ENCODE data around the gene FUBP3.

DNA sequence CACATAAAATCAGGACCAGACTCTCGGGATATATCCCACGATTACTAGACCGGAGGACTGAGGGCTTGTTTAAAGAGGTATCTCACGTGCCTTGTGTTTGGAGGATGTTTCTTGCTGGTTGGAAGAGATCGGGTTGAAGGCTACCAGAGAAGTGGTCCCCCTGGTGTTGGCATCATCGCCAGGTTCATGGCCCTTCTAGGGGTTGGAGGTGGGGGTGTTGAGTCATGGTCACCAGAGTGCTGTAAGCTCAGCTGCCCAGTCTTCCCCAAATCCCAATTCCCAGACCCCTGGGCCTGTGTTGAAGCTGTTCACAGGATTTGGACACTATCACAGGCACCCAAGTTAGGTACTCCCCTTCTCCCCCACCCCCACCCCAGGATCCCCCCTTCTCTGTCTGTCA lies 55.9 kb downstream of the FUBP3 start:
- TF ChIP-seq, protein P1, sequence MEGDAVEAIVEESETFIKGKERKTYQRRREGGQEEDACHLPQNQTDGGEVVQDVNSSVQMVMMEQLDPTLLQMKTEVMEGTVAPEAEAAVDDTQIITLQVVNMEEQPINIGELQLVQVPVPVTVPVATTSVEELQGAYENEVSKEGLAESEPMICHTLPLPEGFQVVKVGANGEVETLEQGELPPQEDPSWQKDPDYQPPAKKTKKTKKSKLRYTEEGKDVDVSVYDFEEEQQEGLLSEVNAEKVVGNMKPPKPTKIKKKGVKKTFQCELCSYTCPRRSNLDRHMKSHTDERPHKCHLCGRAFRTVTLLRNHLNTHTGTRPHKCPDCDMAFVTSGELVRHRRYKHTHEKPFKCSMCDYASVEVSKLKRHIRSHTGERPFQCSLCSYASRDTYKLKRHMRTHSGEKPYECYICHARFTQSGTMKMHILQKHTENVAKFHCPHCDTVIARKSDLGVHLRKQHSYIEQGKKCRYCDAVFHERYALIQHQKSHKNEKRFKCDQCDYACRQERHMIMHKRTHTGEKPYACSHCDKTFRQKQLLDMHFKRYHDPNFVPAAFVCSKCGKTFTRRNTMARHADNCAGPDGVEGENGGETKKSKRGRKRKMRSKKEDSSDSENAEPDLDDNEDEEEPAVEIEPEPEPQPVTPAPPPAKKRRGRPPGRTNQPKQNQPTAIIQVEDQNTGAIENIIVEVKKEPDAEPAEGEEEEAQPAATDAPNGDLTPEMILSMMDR (conservative IDR thresholded peaks at IDR 0.05; ENCODE audit: low read depth in 2 of 2): no peak
- TF ChIP-seq POLR2AphosphoS5 (IDR thresholded peaks at IDR 0.05; ENCODE audit: low read depth): no peak
- TF ChIP-seq EZH2 (IDR thresholded peaks at IDR 0.05; ENCODE audit: low read depth, unreplicated experiment): no peak
